Thoracic aorta (tissue), 2 donors: Measurements from ENCODE around the gene LYPD6B. TPM values are rescaled to one million over a fixed set of nuclear protein-coding genes. Genes with fewer than 3 reads are reported as not detected.

ENCODE experiments used
- ATAC-seq: fragments of 150-250 bp; one replicate; pipeline ENCODE4 v1.8.0; 2017; ENCODE audit warnings: low read depth; ENCODE audit not compliant: insufficient number of reproducible peaks, low FRiP score
- DNase-seq: peaks from one replicate; pipeline ENCODE4 v3.0.0-alpha.2; 2020; ENCODE audit warnings: low spot score
- H3K27ac ChIP-seq, 2 donors: fragments of 200-600 bp; sonication (generic); 1 replicate in 1 of 2; 2 replicates in 1 of 2; pipeline ENCODE4 v1.5.1; 2016; ENCODE audit warnings: mild to moderate bottlenecking in 2 of 2, moderate library complexity in 2 of 2
- H3K27me3 ChIP-seq: fragments of 200-600 bp; sonication (generic); replicated peaks from 2 replicates; pipeline ENCODE4 v1.6.0; 2016; ENCODE audit warnings: mild to moderate bottlenecking; ENCODE audit not compliant: insufficient read depth
- H3K36me3 ChIP-seq: fragments of 200-600 bp; sonication (generic); one replicate; pipeline ENCODE4 v1.5.1; 2016
- H3K4me1 ChIP-seq, 2 donors: fragments of 200-600 bp; sonication (generic); 1 replicate in 1 of 2; 2 replicates in 1 of 2; pipeline versions ENCODE4 v1.5.1 to v1.6.0; 2016; ENCODE audit warnings: low read depth in 2 of 2, mild to moderate bottlenecking in 1 of 2; ENCODE audit not compliant: control insufficient read depth in 1 of 2
- H3K4me3 ChIP-seq: fragments of 200-600 bp; sonication (generic); 2 replicates; pipeline ENCODE4 v1.5.1; 2016; ENCODE audit warnings: mild to moderate bottlenecking
- H3K9me3 ChIP-seq: fragments of 200-600 bp; sonication (generic); 2 replicates; pipeline ENCODE4 v1.5.1; 2016
- total RNA-seq, 2 donors: library from RNA; depleted of rRNA; stranded (reverse); fragments of >200 nt; gene quantifications; one replicate each; pipeline versions ENCODE4 v1.1.0 to v1.2.3, GENCODE V29; 2016
- TF ChIP-seq, protein P1 (sequence below): fragments of 200-600 bp; sonication (generic); IDR thresholded peaks from one replicate; pipeline ENCODE4 v1.5.1; 2019; ENCODE audit warnings: antibody characterized with exemption

Gene LYPD6B
- total RNA-seq, 2 donors from 2014 or later: not detected

DNA sequence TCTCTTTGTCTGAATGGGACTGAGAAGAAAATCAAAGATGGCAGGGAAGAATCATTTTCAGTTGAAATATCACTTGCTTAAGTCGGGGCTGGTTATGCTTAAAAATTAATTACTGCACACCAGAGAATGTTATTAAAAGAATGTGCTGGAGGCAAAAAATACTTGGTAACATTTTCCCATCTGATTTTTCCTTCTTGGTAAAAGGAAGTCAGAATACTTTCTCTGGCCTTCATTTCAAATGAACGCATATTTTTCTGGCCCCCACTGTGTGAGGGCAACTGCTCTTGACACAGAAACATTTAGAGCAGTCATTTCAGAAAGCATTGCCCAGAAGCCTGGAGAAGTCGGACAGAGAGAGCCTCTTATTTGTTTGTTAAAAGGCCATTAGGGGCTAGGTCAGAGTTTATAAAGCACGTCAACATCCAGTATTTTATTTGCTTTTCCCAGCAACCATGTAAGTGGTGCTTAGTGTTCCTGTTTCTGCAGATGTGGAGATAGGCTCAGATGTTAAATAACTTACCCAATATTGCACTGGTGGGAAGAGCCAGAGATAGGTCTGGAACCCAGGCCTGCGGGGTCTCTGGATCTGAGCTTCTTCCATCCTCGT, 32.9 kb upstream of the LYPD6B start:
- no peak overlapping the region for H3K4me3 ChIP-seq
- no peaks in the 10 kb centered on the region for H3K27me3 ChIP-seq
- DNase-seq: no peak
- TF ChIP-seq, protein P1, sequence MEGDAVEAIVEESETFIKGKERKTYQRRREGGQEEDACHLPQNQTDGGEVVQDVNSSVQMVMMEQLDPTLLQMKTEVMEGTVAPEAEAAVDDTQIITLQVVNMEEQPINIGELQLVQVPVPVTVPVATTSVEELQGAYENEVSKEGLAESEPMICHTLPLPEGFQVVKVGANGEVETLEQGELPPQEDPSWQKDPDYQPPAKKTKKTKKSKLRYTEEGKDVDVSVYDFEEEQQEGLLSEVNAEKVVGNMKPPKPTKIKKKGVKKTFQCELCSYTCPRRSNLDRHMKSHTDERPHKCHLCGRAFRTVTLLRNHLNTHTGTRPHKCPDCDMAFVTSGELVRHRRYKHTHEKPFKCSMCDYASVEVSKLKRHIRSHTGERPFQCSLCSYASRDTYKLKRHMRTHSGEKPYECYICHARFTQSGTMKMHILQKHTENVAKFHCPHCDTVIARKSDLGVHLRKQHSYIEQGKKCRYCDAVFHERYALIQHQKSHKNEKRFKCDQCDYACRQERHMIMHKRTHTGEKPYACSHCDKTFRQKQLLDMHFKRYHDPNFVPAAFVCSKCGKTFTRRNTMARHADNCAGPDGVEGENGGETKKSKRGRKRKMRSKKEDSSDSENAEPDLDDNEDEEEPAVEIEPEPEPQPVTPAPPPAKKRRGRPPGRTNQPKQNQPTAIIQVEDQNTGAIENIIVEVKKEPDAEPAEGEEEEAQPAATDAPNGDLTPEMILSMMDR: no peak
- no peak for ATAC-seq
- no peaks in the 10 kb centered on the region for H3K36me3 ChIP-seq
- no peak overlapping the region for H3K27ac ChIP-seq
- H3K4me1 ChIP-seq: no peaks in the 10 kb centered on the region
- H3K9me3 ChIP-seq: no peaks in the 10 kb centered on the region

DNA sequence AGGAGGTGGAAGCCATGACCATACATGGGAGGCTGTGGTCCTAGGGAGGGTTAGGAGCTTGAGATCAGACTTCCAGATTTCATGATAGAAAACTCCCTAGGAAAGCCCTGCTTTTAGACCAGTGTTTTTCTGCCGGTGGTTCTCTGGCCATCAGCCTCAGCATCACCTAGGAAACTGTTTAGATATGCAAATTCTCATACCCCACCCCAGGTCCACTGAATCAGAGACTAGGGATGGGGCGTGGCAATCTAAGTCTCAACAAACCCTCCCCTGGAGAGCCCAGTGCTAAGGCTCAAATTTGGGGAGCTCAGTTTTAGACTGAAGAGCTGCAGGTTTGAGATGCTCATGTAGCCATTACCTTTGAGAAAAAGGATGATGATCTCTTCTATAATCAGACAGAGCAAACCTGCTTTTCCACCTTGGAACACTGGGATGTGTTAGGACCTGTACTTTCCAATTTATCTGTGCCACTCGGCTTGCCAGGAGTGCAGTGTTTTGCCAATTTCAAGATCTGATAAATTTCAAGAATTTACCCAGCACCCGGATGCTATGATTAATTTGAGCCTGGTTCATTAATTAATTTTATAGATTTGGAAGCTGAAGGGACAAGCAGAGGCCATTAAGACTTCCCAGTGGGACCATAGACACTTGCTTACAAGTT, 31.5 kb upstream of the LYPD6B start:
- H3K27ac ChIP-seq: no peak overlapping the region
- ATAC-seq: no peak
- no peaks in the 10 kb centered on the region for H3K27me3 ChIP-seq
- H3K4me3 ChIP-seq: no peak overlapping the region
- no peaks in the 10 kb centered on the region for H3K36me3 ChIP-seq
- TF ChIP-seq, protein P1: no peak
- H3K4me1 ChIP-seq: no peaks in the 10 kb centered on the region
- H3K9me3 ChIP-seq: no peaks in the 10 kb centered on the region
- no peak for DNase-seq

DNA sequence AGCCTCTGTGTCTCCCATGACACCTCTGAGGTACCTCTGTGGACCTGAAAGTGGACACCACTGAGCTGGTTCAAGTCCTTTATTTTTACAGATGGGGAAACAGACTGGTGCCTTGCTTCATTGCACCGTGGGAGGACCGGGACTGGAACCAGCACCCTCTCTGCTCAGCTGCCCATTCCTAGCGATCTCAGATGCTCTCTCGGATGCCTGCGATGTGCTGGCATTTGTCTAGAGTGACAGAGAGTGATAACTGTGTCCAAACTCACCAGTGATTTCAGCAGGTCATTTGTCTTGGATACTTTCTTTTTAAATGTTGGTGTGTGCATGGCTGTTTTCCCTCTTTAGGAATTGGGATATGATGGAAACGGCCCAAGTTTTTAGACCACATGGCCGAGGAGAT, 30.1 kb upstream of the LYPD6B start:
- TF ChIP-seq, protein P1: no peak
- Histone ChIP-seq H3K36me3 (no peaks in the 10 kb centered on the region), H3K27ac (no peak overlapping the region), H3K27me3 (no peaks in the 10 kb centered on the region), H3K4me1 (no peaks in the 10 kb centered on the region), H3K9me3 (no peaks in the 10 kb centered on the region), H3K4me3 (no peak overlapping the region)
- DNase-seq (no peak), ATAC-seq (no peak)

- no peaks in the 10 kb centered on the region for H3K4me1 ChIP-seq
- no peak overlapping the region for H3K4me3 ChIP-seq
- H3K36me3 ChIP-seq: no peaks in the 10 kb centered on the region
- TF ChIP-seq, protein P1: no peak
- ATAC-seq: no peak
- H3K27me3 ChIP-seq: no peaks in the 10 kb centered on the region
- no peaks in the 10 kb centered on the region for H3K9me3 ChIP-seq
- H3K27ac ChIP-seq: no peak overlapping the region
- no peak for DNase-seq
Measured at GRCh38 chr2:149009576-149010461, 28.7 kb upstream of the LYPD6B start.

GRCh38 chr2:149012545-149012944, 26.0 kb upstream of the LYPD6B start:
- TF ChIP-seq, protein P1: no peak
- ATAC-seq: no peak
- Histone ChIP-seq H3K27ac (no peak overlapping the region), H3K27me3 (no peaks in the 10 kb centered on the region), H3K4me1 (no peaks in the 10 kb centered on the region), H3K4me3 (no peak overlapping the region), H3K9me3 (no peaks in the 10 kb centered on the region), H3K36me3 (no peaks in the 10 kb centered on the region)
- no peak for DNase-seq
